Keratinocyte (primary cell): ENCODE results near the gene SEMA3E. TPM values are rescaled to one million over a fixed set of nuclear protein-coding genes. Genes with fewer than 3 reads are reported as not detected.
"Not testable (repeated sequence)": the region's sequence is repeated elsewhere in the genome, so short reads cannot be mapped to it uniquely, and the experiment has no call there.

Experiments
- DNase-seq: peaks from one replicate; pipeline ENCODE4 v3.0.0-alpha.2; 2011; ENCODE audit warnings: low read depth, missing footprints, low spot score
- FAIRE-seq: peaks from 2 replicates; lab custom pipeline; 2011; peaks lifted over from hg19 to GRCh38; lab: Jason Lieb, UNC
- H2AFZ ChIP-seq: 2 replicates; pipeline ENCODE4 v1.6.0; 2012; ENCODE audit warnings: low read length, control low read depth, inconsistent platforms; ENCODE audit not compliant: control insufficient read depth
- H3K27ac ChIP-seq: 2 replicates; pipeline ENCODE4 v1.5.1; 2011; ENCODE audit warnings: low read length; ENCODE audit not compliant: control insufficient read depth, insufficient read depth
- H3K27me3 ChIP-seq: 3 replicates; pipeline ENCODE4 v1.6.0; 2011; ENCODE audit warnings: low read length; ENCODE audit not compliant: control insufficient read depth, insufficient read depth; ENCODE audit errors: extremely low read depth
- H3K36me3 ChIP-seq, 2 experiments: 2 replicates in 1 of 2; 3 replicates in 1 of 2; pipeline ENCODE4 v1.5.1; 2011; ENCODE audit warnings: low read length in 2 of 2, mild to moderate bottlenecking in 1 of 2; ENCODE audit not compliant: control insufficient read depth in 2 of 2, insufficient read depth in 2 of 2; ENCODE audit errors: extremely low read depth in 1 of 2
- H3K4me1 ChIP-seq: 3 replicates; pipeline ENCODE4 v1.5.1; 2011; ENCODE audit warnings: low read length; ENCODE audit not compliant: control insufficient read depth, insufficient read depth; ENCODE audit errors: extremely low read depth
- H3K4me2 ChIP-seq: 3 replicates; pipeline ENCODE4 v1.6.0; 2011; ENCODE audit warnings: low read depth, low read length; ENCODE audit not compliant: control insufficient read depth, insufficient read depth; ENCODE audit errors: extremely low read depth
- H3K4me3 ChIP-seq, 3 experiments: fragments of 200-600 bp in 1 of 3; sonication (generic) in 1 of 3; 2 replicates in 2 of 3; 3 replicates in 1 of 3; pipeline ENCODE4 v1.5.1; 2011 to 2016; ENCODE audit warnings: low read length in 3 of 3, mild to moderate bottlenecking in 3 of 3, control low read depth in 2 of 3, inconsistent platforms in 1 of 3, low read depth in 1 of 3, mixed read lengths in 1 of 3, mixed run types in 1 of 3, moderate library complexity in 1 of 3; ENCODE audit not compliant: control insufficient read depth in 2 of 3, insufficient read depth in 2 of 3; ENCODE audit errors: extremely low read depth in 1 of 3
- H3K79me2 ChIP-seq: 2 replicates; pipeline ENCODE4 v1.6.0; 2012; ENCODE audit warnings: low read length; ENCODE audit not compliant: control insufficient read depth, insufficient read depth
- H3K9ac ChIP-seq: 3 replicates; pipeline ENCODE4 v1.6.0; 2011; ENCODE audit warnings: low read length; ENCODE audit not compliant: control insufficient read depth, insufficient read depth; ENCODE audit errors: extremely low read depth
- H3K9me1 ChIP-seq: 3 replicates; pipeline ENCODE4 v1.6.0; 2011; ENCODE audit warnings: low read length; ENCODE audit not compliant: control insufficient read depth, insufficient read depth; ENCODE audit errors: extremely low read depth
- H3K9me3 ChIP-seq: 2 replicates; pipeline ENCODE4 v1.5.1; 2012; ENCODE audit warnings: low read depth, low read length; ENCODE audit not compliant: control insufficient read depth
- H4K20me1 ChIP-seq: 3 replicates; pipeline ENCODE4 v1.6.0; 2011; ENCODE audit warnings: low read length; ENCODE audit not compliant: control insufficient read depth, insufficient read depth; ENCODE audit errors: extremely low read depth
- CTCF ChIP-seq, 3 experiments: IDR thresholded peaks in 1 of 3; conservative IDR thresholded peaks in 1 of 3; optimal IDR thresholded peaks in 1 of 3; 2 replicates in 2 of 3; 3 replicates in 1 of 3; pipeline versions ENCODE3 to v1.5.1; 2011; ENCODE audit warnings: low read length in 3 of 3, mild to moderate bottlenecking in 3 of 3, moderate library complexity in 2 of 3, control low read depth in 1 of 3, inconsistent platforms in 1 of 3; ENCODE audit not compliant: insufficient read depth in 2 of 3; ENCODE audit errors: extremely low read depth in 1 of 3
- EZH2 ChIP-seq: IDR thresholded peaks from one replicate; pipeline ENCODE4 v1.6.1; 2012; ENCODE audit warnings: inconsistent platforms, mild to moderate bottlenecking, low read length, moderate library complexity
- dilution Hi-C: fragments of 300-500 bp; cut with MboI; formaldehyde crosslinking; loops from one replicate; pipeline ENCODE4 v1.7.0; 2020; ENCODE audit warnings: low sequenced_read_pairs; ENCODE audit not compliant: extremely low pct_ligation_motif_present
- polyA plus RNA-seq, 5 experiments: library from polyadenylated mRNA; depleted of rRNA in 3 of 5; stranded (reverse) in 3 of 5; stranded (forward) in 1 of 5; unstranded in 1 of 5; fragments of >200 nt; gene quantifications; 1 replicate in 1 of 5; 2 replicates in 3 of 5; 3 replicates in 1 of 5; pipeline versions ENCODE4 v1.2.1 to v1.2.3, GENCODE V29; 2011 to 2012; ENCODE audit warnings: missing spikeins in 2 of 5, low read depth in 1 of 5, low replicate concordance in 1 of 5

Gene SEMA3E
- polyA plus RNA-seq, 1 donor (not counting 4 experiments of a cell fraction or from before 2014, with no cell fraction given) = 0.21 TPM

GRCh38 chr7:83442911-83443310 is 206.0 kb downstream of the SEMA3E start:
- dilution Hi-C loops = no loop called here
- no peak overlapping the region for H2AFZ ChIP-seq
- no peaks in the 10 kb centered on the region for H3K79me2 ChIP-seq
- TF ChIP-seq EZH2 = no peak
- TF ChIP-seq CTCF (optimal IDR thresholded peaks at IDR 0.05 in 1 of 3, IDR thresholded peaks at IDR 0.05 in 1 of 3, conservative IDR thresholded peaks at IDR 0.05 in 1 of 3; ENCODE audit: extremely low read depth in 1 of 3, insufficient read depth in 2 of 3, low read length in 3 of 3) = no peak
- H3K9me1 ChIP-seq = no peaks in the 10 kb centered on the region
- no peak for FAIRE-seq
- no peaks in the 10 kb centered on the region for H3K9me3 ChIP-seq
- H3K27ac ChIP-seq = no peak overlapping the region
- H3K4me3 ChIP-seq = no peak overlapping the region
- DNase-seq = no peak
- H3K4me2 ChIP-seq = no peak overlapping the region
- H3K9ac ChIP-seq = no peak overlapping the region
- H4K20me1 ChIP-seq = no peaks in the 10 kb centered on the region
- no peaks in the 10 kb centered on the region for H3K4me1 ChIP-seq
- no peaks in the 10 kb centered on the region for H3K27me3 ChIP-seq
- no peaks in the 10 kb centered on the region for H3K36me3 ChIP-seq

- H3K9me1 ChIP-seq = no peaks in the 10 kb centered on the region
- H3K4me3 ChIP-seq = no peak overlapping the region
- no peak overlapping the region for H2AFZ ChIP-seq
- no peak for FAIRE-seq
- H3K27ac ChIP-seq = no peak overlapping the region
- H3K36me3 ChIP-seq = no peaks in the 10 kb centered on the region
- H3K4me2 ChIP-seq = no peak overlapping the region
- H3K9me3 ChIP-seq = no peaks in the 10 kb centered on the region
- no peak for DNase-seq
- H3K4me1 ChIP-seq = no peaks in the 10 kb centered on the region
- H4K20me1 ChIP-seq = no peaks in the 10 kb centered on the region
- TF ChIP-seq EZH2 = no peak
- TF ChIP-seq CTCF (optimal IDR thresholded peaks at IDR 0.05 in 1 of 3, IDR thresholded peaks at IDR 0.05 in 1 of 3, conservative IDR thresholded peaks at IDR 0.05 in 1 of 3; ENCODE audit: extremely low read depth in 1 of 3, insufficient read depth in 2 of 3, low read length in 3 of 3) = no peak
- no peaks in the 10 kb centered on the region for H3K27me3 ChIP-seq
- no peak overlapping the region for H3K9ac ChIP-seq
- H3K79me2 ChIP-seq = no peaks in the 10 kb centered on the region
- dilution Hi-C loops = no loop called here
Measured at GRCh38 chr7:83439026-83439425, 209.9 kb downstream of the SEMA3E start.

GRCh38 chr7:83430289-83430688 is 218.7 kb downstream of the SEMA3E start:
- H2AFZ ChIP-seq, H3K27me3 ChIP-seq, DNase-seq, H3K9ac ChIP-seq, H4K20me1 ChIP-seq, H3K79me2 ChIP-seq, H3K4me1 ChIP-seq, H3K27ac ChIP-seq, FAIRE-seq, H3K9me3 ChIP-seq, H3K4me2 ChIP-seq, H3K9me1 ChIP-seq, H3K36me3 ChIP-seq, dilution Hi-C loops, H3K4me3 ChIP-seq: not testable (repeated sequence)
